Measurements from ENCODE around the gene BRPF1. TPM values are rescaled to one million over a fixed set of nuclear protein-coding genes. Genes with fewer than 3 reads are reported as not detected.
"Not testable (repeated sequence)": the region's sequence is repeated elsewhere in the genome, so short reads cannot be mapped to it uniquely, and the experiment has no call there.

BRPF1 gene
- total RNA-seq, 1 donor from 2014 or later: 30.6 TPM

GRCh38 chr3:9770276-9770812 lies 38.8 kb downstream of the BRPF1 start:
- DNase-seq: no peak
- Mint-ChIP-seq H3K9me3 (ENCODE audit: unreplicated experiment) (peaks cover 6% of the 10 kb centered on the region), H3K4me3 (ENCODE audit: unreplicated experiment) (peak overlapping the region; percentile 67), H3K36me3 (ENCODE audit: unreplicated experiment) (no peaks in the 10 kb centered on the region), H3K27me3 (ENCODE audit: unreplicated experiment) (peaks cover 11% of the 10 kb centered on the region), H3K4me1 (ENCODE audit: low read depth, unreplicated experiment) (peaks cover 12% of the 10 kb centered on the region), H3K27ac (ENCODE audit: unreplicated experiment) (no peak overlapping the region)
- no peak for TF ChIP-seq CTCF (IDR thresholded peaks at IDR 0.05; ENCODE audit: partially characterized antibody, unreplicated experiment)

- H3K27me3 Mint-ChIP-seq (ENCODE audit: unreplicated experiment): peaks cover 11% of the 10 kb centered on the region
- H3K36me3 Mint-ChIP-seq (ENCODE audit: unreplicated experiment): not testable (repeated sequence)
Observed at GRCh38 chr3:9771007-9771406, 39.5 kb downstream of the BRPF1 start.

GRCh38 chr3:9776896-9777693 lies 45.6 kb downstream of the BRPF1 start:
- H3K4me1 Mint-ChIP-seq (ENCODE audit: low read depth, unreplicated experiment): peaks cover 4% of the 10 kb centered on the region
- no peak for DNase-seq
- no peak for TF ChIP-seq CTCF (IDR thresholded peaks at IDR 0.05; ENCODE audit: partially characterized antibody, unreplicated experiment)
- H3K27me3 Mint-ChIP-seq (ENCODE audit: unreplicated experiment): peaks cover 2% of the 10 kb centered on the region
- no peak overlapping the region for H3K27ac Mint-ChIP-seq (ENCODE audit: unreplicated experiment)
- no peak overlapping the region for H3K4me3 Mint-ChIP-seq (ENCODE audit: unreplicated experiment)
- no peaks in the 10 kb centered on the region for H3K9me3 Mint-ChIP-seq (ENCODE audit: unreplicated experiment)
- H3K36me3 Mint-ChIP-seq (ENCODE audit: unreplicated experiment): no peaks in the 10 kb centered on the region

More at GRCh38 chr3:9771007-9771406, 39.5 kb downstream of the BRPF1 start:
- not testable (repeated sequence) for H3K27ac Mint-ChIP-seq (ENCODE audit: unreplicated experiment); H3K9me3 Mint-ChIP-seq (ENCODE audit: unreplicated experiment); DNase-seq; H3K4me3 Mint-ChIP-seq (ENCODE audit: unreplicated experiment)
- peaks cover 12% of the 10 kb centered on the region for H3K4me1 Mint-ChIP-seq (ENCODE audit: low read depth, unreplicated experiment)

GRCh38 chr3:9777694-9778021 lies 46.1 kb downstream of the BRPF1 start:
- no peak for TF ChIP-seq CTCF (IDR thresholded peaks at IDR 0.05; ENCODE audit: partially characterized antibody, unreplicated experiment)
- no peaks in the 10 kb centered on the region for H3K9me3 Mint-ChIP-seq (ENCODE audit: unreplicated experiment)
- peaks cover 4% of the 10 kb centered on the region for H3K4me1 Mint-ChIP-seq (ENCODE audit: low read depth, unreplicated experiment)
- no peak for DNase-seq
- H3K27me3 Mint-ChIP-seq (ENCODE audit: unreplicated experiment): peaks cover 2% of the 10 kb centered on the region
- H3K27ac Mint-ChIP-seq (ENCODE audit: unreplicated experiment): no peak overlapping the region
- H3K36me3 Mint-ChIP-seq (ENCODE audit: unreplicated experiment): no peaks in the 10 kb centered on the region
- no peak overlapping the region for H3K4me3 Mint-ChIP-seq (ENCODE audit: unreplicated experiment)

GRCh38 chr3:9778143-9779074 lies 46.9 kb downstream of the BRPF1 start:
- Mint-ChIP-seq H3K36me3 (ENCODE audit: unreplicated experiment) (no peaks in the 10 kb centered on the region), H3K4me1 (ENCODE audit: low read depth, unreplicated experiment) (peaks cover 4% of the 10 kb centered on the region), H3K4me3 (ENCODE audit: unreplicated experiment) (no peak overlapping the region), H3K27me3 (ENCODE audit: unreplicated experiment) (peaks cover 2% of the 10 kb centered on the region), H3K9me3 (ENCODE audit: unreplicated experiment) (no peaks in the 10 kb centered on the region), H3K27ac (ENCODE audit: unreplicated experiment) (no peak overlapping the region)
- TF ChIP-seq CTCF (IDR thresholded peaks at IDR 0.05; ENCODE audit: partially characterized antibody, unreplicated experiment): no peak
- no peak for DNase-seq

Measured in glutamatergic neuron (in vitro differentiated cells).